NB4 (cell line): ENCODE data around the gene TBC1D22A.

Experiments used
- DNase-seq: peaks from one replicate; pipeline ENCODE4 v3.0.0; 2010; ENCODE audit warnings: low read depth
- H3K4me3 ChIP-seq: one replicate; pipeline ENCODE4 v1.5.1; 2011; ENCODE audit warnings: mild to moderate bottlenecking, low read depth, low read length, moderate library complexity
- CTCF ChIP-seq: IDR thresholded peaks from one replicate; pipeline ENCODE4 v1.5.1; 2012; ENCODE audit warnings: low read depth, low read length
- MAX ChIP-seq: IDR thresholded peaks from 2 replicates; pipeline ENCODE4 v1.6.1; 2011; ENCODE audit warnings: low read depth, low read length
- MYC ChIP-seq: IDR thresholded peaks from 2 replicates; pipeline ENCODE4 v1.6.1; 2011; ENCODE audit warnings: low read depth, low read length
- POLR2A ChIP-seq: IDR thresholded peaks from 2 replicates; pipeline ENCODE4 v1.6.1; 2011; ENCODE audit warnings: mild to moderate bottlenecking; ENCODE audit not compliant: insufficient read length; ENCODE audit errors: extremely low read depth

TBC1D22A gene

GRCh38 chr22:47063071-47063509 lies 300.6 kb downstream of the TBC1D22A start:
- no peak overlapping the region for H3K4me3 ChIP-seq
- no peak for TF ChIP-seq MYC
- no peak for TF ChIP-seq CTCF
- no peak for TF ChIP-seq POLR2A
- no peak for TF ChIP-seq MAX
- DNase-seq = no peak

- H3K4me3 ChIP-seq = no peak overlapping the region
- TF ChIP-seq MAX (no peak), MYC (no peak), CTCF (no peak), POLR2A (no peak)
- no peak for DNase-seq
These were observed 301.2 kb downstream of the TBC1D22A start for GRCh38 chr22:47063606-47064005.

- no peak overlapping the region for H3K4me3 ChIP-seq
- no peak for DNase-seq
- TF ChIP-seq CTCF = no peak
- TF ChIP-seq MYC = no peak
- no peak for TF ChIP-seq POLR2A
- no peak for TF ChIP-seq MAX
These were observed 301.6 kb downstream of the TBC1D22A start for GRCh38 chr22:47064016-47064415.

GRCh38 chr22:47064416-47064815 lies 302.0 kb downstream of the TBC1D22A start:
- no peak for TF ChIP-seq CTCF
- TF ChIP-seq MYC = no peak
- TF ChIP-seq POLR2A = no peak
- no peak for TF ChIP-seq MAX
- H3K4me3 ChIP-seq = no peak overlapping the region
- DNase-seq = no peak

- no peak for DNase-seq
- TF ChIP-seq POLR2A (no peak), MAX (no peak), MYC (no peak), CTCF (no peak)
- H3K4me3 ChIP-seq = no peak overlapping the region
These were observed 303.5 kb downstream of the TBC1D22A start for GRCh38 chr22:47065756-47066615.

GRCh38 chr22:47066616-47066905 lies 304.1 kb downstream of the TBC1D22A start:
- H3K4me3 ChIP-seq = no peak overlapping the region
- no peak for DNase-seq
- TF ChIP-seq MAX (no peak), POLR2A (no peak), CTCF (no peak), MYC (no peak)
